ENCODE measurements around the gene POLA1.

DNA sequence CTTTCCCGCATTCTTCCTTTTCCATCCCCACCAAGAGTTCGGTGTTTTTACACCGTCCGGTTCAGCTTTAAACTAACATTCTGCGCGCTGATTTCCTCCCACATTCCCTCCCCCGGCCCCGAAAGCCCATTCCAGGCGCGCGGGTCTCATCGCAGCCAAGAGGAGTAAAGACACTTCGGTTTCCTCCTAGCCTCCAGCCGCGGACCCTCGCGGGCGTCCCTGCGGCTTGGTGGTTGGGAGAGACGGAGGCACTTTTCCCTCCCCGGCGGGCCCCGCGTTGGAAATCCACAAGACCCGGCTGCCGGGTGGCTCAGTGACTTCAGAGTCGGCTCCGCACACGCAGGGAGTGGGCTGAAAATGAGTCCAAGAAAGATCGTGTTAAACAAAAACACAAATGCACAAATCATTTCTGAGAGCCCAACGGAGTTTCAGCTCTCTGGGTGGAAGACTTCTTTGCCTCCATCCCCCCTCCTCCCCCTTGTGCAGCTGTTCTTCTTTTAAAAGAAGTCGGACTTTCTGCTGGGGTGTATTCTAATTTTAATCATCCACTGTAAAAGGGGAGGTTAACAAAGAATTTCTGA lies 324.0 kb downstream of the POLA1 start:
- no peak for TF ChIP-seq CTCF (IDR thresholded peaks at IDR 0.05)
- TF ChIP-seq POLR2AphosphoS5 (IDR thresholded peaks at IDR 0.05): no peak
